Upper lobe of left lung (tissue), 6 donors: ENCODE results near the gene USP10. TPM values are rescaled to one million over a fixed set of nuclear protein-coding genes. Genes with fewer than 3 reads are reported as not detected.

Source experiments
- ATAC-seq, 2 donors: fragments of 200-7000 bp; cut with Tn5 transposase; one replicate each; pipeline ENCODE4 v1.9.1; 2022; ENCODE audit warnings: mild to moderate bottlenecking in 2 of 2, moderate library complexity in 2 of 2; ENCODE audit not compliant: low FRiP score in 2 of 2
- DNase-seq, 2 donors: peaks; one replicate each; pipeline ENCODE4 v3.0.0-alpha.2; 2019 to 2020
- H3K27ac ChIP-seq, 4 donors: fragments of 200-600 bp; sonication (generic); one replicate each; pipeline ENCODE4 v1.5.1; 2016 to 2019
- H3K27me3 ChIP-seq, 4 donors: fragments of 200-600 bp; sonication (generic); one replicate each; pipeline ENCODE4 v1.5.1; 2017 to 2019
- H3K36me3 ChIP-seq, 4 donors: fragments of 200-600 bp; sonication (generic); one replicate each; pipeline ENCODE4 v1.5.1; 2016 to 2019
- H3K4me1 ChIP-seq, 4 donors: fragments of 200-600 bp; sonication (generic); one replicate each; pipeline ENCODE4 v1.5.1; 2018 to 2019
- H3K4me3 ChIP-seq, 4 donors: fragments of 200-600 bp; sonication (generic); one replicate each; pipeline ENCODE4 v1.5.1; 2017 to 2019; ENCODE audit warnings: mild to moderate bottlenecking in 2 of 4, moderate library complexity in 1 of 4
- H3K9me3 ChIP-seq, 4 donors: fragments of 200-600 bp; sonication (generic); one replicate each; pipeline ENCODE4 v1.5.1; 2018 to 2019
- EP300 ChIP-seq, 4 donors: sonication (generic); formaldehyde crosslinking; IDR thresholded peaks; one replicate each; pipeline ENCODE4 v1.5.1; 2017; ENCODE audit warnings: antibody characterized with exemption in 4 of 4, control low read depth in 2 of 4
- POLR2A ChIP-seq, 4 donors: fragments of 450-650 bp; IDR thresholded peaks; one replicate each; pipeline ENCODE4 v1.5.1; 2016 to 2017; ENCODE audit warnings: antibody characterized with exemption in 4 of 4, mild to moderate bottlenecking in 2 of 4
- POLR2AphosphoS5 ChIP-seq, 2 donors: sonication (generic); formaldehyde crosslinking; IDR thresholded peaks; one replicate each; pipeline ENCODE4 v1.5.1; 2017; ENCODE audit warnings: antibody characterized with exemption in 2 of 2
- WGBS, 2 donors: methylation state at CpG; one replicate each; pipeline ENCODE4 v1.1.5; 2017 to 2018; 5-methylcytosine and 5-hydroxymethylcytosine counted together
- total RNA-seq, 6 donors: library from RNA; depleted of rRNA in 4 of 6; stranded (reverse); fragments of >200 nt in 4 of 6; gene quantifications; one replicate each; pipeline versions ENCODE4 v1.1.0 to v1.2.1, GENCODE V29; 2016 to 2021
- TF ChIP-seq, protein P1 (sequence below), 6 experiments: fragments of 450-650 bp in 4 of 6; fragments of 200-600 bp in 2 of 6; sonication (generic) in 2 of 6; IDR thresholded peaks; one replicate each; pipeline ENCODE4 v1.5.1; 2016 to 2019; ENCODE audit warnings: antibody characterized with exemption in 6 of 6
- donor health status: DM: no; HTN: no; CAD: no; lungs with moderate emphysema.
- donor health status: DM: no; HTN: yes; CAD: no; lungs with severe emphysema.

The USP10 gene
- total RNA-seq, 6 donors from 2014 or later: 40.9 to 64.7 (median 51.5) TPM

DNA sequence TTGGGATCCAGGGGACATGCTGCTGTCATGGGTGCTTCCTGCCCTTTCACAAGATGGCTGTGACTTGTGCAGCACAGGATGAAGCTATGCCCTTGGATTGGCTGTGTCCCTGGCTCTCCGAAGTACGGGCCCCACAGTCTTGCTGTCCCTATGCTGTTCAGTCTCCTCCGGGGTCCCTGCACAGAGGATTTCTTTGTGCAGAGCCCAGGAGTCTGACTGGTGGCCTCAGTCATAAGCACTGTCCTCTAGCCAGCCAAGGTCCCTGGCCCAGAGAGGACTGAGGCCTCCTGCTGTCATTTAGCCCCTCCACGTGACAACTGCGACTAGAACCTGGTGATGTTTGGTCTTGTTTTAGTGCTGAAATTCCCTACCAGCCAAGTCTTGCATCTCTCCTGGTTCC, 77.6 kb downstream of the USP10 start:
- Histone ChIP-seq H3K27me3 (no peaks in the 10 kb centered on the region), H3K9me3 (no peaks in the 10 kb centered on the region), H3K4me1 (no peaks in the 10 kb centered on the region), H3K36me3 (peaks cover 19 to 78% (median 55%) of the 10 kb centered on the region in 4 donors), H3K27ac (no peak overlapping the region), H3K4me3 (no peak overlapping the region)
- WGBS, 2 donors: 96 to 100% methylated on average over 2 to 5 of the region's 5 CpGs
- DNase-seq: no peak
- TF ChIP-seq POLR2A (IDR thresholded peaks at IDR 0.05) (no peak), EP300 (IDR thresholded peaks at IDR 0.05) (no peak), POLR2AphosphoS5 (IDR thresholded peaks at IDR 0.05) (no peak)
- TF ChIP-seq, protein P1, sequence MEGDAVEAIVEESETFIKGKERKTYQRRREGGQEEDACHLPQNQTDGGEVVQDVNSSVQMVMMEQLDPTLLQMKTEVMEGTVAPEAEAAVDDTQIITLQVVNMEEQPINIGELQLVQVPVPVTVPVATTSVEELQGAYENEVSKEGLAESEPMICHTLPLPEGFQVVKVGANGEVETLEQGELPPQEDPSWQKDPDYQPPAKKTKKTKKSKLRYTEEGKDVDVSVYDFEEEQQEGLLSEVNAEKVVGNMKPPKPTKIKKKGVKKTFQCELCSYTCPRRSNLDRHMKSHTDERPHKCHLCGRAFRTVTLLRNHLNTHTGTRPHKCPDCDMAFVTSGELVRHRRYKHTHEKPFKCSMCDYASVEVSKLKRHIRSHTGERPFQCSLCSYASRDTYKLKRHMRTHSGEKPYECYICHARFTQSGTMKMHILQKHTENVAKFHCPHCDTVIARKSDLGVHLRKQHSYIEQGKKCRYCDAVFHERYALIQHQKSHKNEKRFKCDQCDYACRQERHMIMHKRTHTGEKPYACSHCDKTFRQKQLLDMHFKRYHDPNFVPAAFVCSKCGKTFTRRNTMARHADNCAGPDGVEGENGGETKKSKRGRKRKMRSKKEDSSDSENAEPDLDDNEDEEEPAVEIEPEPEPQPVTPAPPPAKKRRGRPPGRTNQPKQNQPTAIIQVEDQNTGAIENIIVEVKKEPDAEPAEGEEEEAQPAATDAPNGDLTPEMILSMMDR (IDR thresholded peaks at IDR 0.05): no peak
- ATAC-seq: no peak

DNA sequence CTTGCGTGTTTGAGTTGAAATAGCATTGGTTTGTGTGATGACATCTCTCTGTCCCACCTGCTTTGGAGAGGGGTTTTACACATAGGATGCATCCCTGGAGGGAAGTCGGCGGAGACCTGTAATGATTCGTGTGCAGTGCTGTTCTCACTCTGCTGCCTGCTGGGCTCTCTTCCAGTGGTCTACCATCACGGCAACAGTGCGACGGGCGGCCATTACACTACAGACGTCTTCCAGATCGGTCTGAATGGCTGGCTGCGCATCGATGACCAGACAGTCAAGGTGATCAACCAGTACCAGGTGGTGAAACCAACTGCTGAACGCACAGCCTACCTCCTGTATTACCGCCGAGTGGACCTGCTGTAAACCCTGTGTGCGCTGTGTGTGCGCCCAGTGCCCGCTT, 78.9 kb downstream of the USP10 start:
- WGBS, 2 donors: 94 to 96% methylated on average over 18 of the region's 18 CpGs
- no peak overlapping the region for H3K27ac ChIP-seq
- no peaks in the 10 kb centered on the region for H3K4me1 ChIP-seq
- H3K36me3 ChIP-seq: peaks cover 16 to 65% (median 45%) of the 10 kb centered on the region in 4 donors
- no peaks in the 10 kb centered on the region for H3K9me3 ChIP-seq
- DNase-seq (no peak), ATAC-seq (no peak)
- no peaks in the 10 kb centered on the region for H3K27me3 ChIP-seq
- TF ChIP-seq POLR2A (IDR thresholded peaks at IDR 0.05) (no peak), POLR2AphosphoS5 (IDR thresholded peaks at IDR 0.05) (no peak), EP300 (IDR thresholded peaks at IDR 0.05) (no peak)
- TF ChIP-seq, protein P1 (IDR thresholded peaks at IDR 0.05): no peak
- H3K4me3 ChIP-seq: no peak overlapping the region

- Histone ChIP-seq H3K27me3 (no peaks in the 10 kb centered on the region), H3K27ac (no peak overlapping the region), H3K4me1 (no peaks in the 10 kb centered on the region), H3K36me3 (peaks cover 11 to 52% (median 39%) of the 10 kb centered on the region in 4 donors), H3K4me3 (no peak overlapping the region), H3K9me3 (no peaks in the 10 kb centered on the region)
- no peak for ATAC-seq
- TF ChIP-seq POLR2A (IDR thresholded peaks at IDR 0.05) (no peak), EP300 (IDR thresholded peaks at IDR 0.05) (no peak), POLR2AphosphoS5 (IDR thresholded peaks at IDR 0.05) (no peak)
- TF ChIP-seq, protein P1 (IDR thresholded peaks at IDR 0.05): no peak
- 93 to 94% methylated on average over 11 of the region's 11 CpGs for WGBS, 2 donors
- no peak for DNase-seq
These were observed 80.3 kb downstream of the USP10 start for GRCh38 chr16:84780063-84780462.

DNA sequence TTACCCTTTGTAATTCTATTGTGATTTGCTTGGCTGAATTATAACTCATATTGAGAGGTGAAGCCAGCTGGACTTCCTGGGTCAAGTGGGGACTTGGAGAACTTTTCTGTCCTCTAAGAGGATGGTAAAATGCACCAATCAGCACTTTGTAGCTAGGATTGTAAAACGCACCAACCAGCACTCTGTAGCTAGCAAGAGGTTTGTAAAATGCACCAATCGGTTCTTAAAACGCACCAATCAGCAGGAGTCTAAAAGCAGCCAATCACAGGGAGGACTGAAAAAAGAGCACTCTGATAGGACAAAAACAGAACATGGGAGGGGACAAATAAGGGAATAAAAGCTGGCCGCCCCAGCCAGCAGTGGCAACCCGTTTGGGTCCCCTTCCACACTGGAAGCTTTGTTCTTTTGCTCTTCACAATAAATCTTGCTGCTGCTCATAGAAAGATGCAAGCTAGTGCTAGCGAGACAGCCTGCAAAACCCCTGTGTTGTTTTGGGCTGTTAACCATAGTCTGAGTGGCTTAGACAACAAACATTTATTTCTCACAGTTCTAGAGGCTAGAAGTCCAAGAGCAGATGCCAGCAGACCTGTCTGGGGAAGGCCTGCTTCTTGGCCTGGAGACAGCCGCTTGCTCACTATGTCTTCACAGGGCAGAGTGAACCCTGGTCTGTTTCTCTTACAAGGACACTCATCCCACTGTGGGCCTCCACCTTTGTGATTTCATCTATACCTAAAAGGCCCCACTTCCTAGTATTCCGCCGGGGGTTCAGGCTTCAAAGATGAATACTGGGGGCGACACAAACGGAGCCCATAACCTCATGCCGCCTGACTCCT, 81.0 kb downstream of the USP10 start:
- TF ChIP-seq EP300 (IDR thresholded peaks at IDR 0.05) (no peak), POLR2A (IDR thresholded peaks at IDR 0.05) (no peak), POLR2AphosphoS5 (IDR thresholded peaks at IDR 0.05) (no peak)
- TF ChIP-seq, protein P1 (IDR thresholded peaks at IDR 0.05): no peak
- ATAC-seq: no peak
- 90 to 93% methylated on average over 12 of the region's 12 CpGs for WGBS, 2 donors

More for the DNA sequence above, 81.0 kb downstream of the USP10 start:
- H3K27ac ChIP-seq: no peak overlapping the region
- H3K4me1 ChIP-seq: peaks cover 0 to 2% (median under 1%) of the 10 kb centered on the region in 4 donors
- DNase-seq: no peak
- H3K9me3 ChIP-seq: no peaks in the 10 kb centered on the region
- H3K4me3 ChIP-seq: no peak overlapping the region
- no peaks in the 10 kb centered on the region for H3K27me3 ChIP-seq
- peaks cover 8 to 45% (median 32%) of the 10 kb centered on the region in 4 donors for H3K36me3 ChIP-seq
